Measurements from ENCODE around the gene EBI3.
"Not testable (repeated sequence)": the region's sequence is repeated elsewhere in the genome, so short reads cannot be mapped to it uniquely, and the experiment has no call there.

EBI3 gene

GRCh38 chr19:4278010-4278409 lies 48.7 kb downstream of the EBI3 start:
- DNase-seq (ENCODE audit: low read depth, low spot score), result no peak
- H3K4me3 ChIP-seq (ENCODE audit: low read depth, low read length), result no peak overlapping the region
- no peak for TF ChIP-seq CTCF (IDR thresholded peaks at IDR 0.05; ENCODE audit: low read depth, low read length)
- in situ Hi-C loops (cut with HindIII; ENCODE audit: low sequenced_read_pairs), result no loop called here

DNA sequence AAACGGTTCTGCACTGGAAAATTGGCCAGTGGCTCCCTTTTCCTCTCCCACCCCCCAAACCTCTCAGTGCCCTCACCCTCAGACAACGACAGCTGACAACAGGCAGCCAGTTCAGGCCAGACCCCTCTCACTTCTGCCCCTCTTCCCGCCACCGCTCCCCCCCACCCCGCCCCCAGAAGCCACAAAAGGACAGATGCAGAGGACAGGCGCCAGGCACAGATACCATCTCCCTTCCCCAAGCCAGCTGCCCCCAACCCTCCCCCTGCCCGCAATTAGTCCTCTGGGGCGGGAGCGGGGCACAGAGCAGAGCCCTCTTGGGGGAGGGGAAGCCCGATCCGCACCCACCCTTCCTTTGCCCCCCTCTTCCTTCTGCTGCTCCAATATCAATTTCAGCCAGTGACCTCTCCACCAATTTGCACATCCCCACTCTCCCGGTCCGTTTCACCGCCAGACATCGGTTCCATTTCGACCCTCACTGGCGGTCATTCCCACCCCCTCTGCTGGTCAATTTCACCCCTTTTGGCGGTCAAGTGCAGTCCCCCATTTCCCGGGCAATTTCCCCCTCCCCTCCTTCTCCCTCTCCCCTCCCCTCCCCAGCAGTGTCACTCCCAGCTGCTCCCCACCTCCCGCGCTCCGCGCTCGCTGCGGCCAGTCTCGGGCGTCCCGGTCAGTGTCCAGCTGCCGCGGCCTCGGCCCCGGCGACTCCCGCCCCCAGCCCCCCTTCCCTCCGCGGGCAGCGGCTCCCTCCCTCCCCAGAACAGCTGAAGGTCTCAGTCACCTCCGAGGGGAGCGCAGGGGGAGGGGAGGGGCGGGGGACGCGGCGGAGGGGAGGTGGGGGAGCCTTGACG lies 49.3 kb downstream of the EBI3 start, which contains the start of gene SHD:
Gene SHD (plus strand): TSS at position 848 of the 848 bp plus-strand sequence. CDS start 798 bp downstream, outside the sequence.
- DNase-seq (ENCODE audit: low read depth, low spot score), result no peak
- in situ Hi-C loops (cut with HindIII; ENCODE audit: low sequenced_read_pairs), result no loop called here
- H3K4me3 ChIP-seq (ENCODE audit: low read depth, low read length), result no peak within 1 kb of the TSS
- TF ChIP-seq CTCF (IDR thresholded peaks at IDR 0.05; ENCODE audit: low read depth, low read length), result no peak

DNA sequence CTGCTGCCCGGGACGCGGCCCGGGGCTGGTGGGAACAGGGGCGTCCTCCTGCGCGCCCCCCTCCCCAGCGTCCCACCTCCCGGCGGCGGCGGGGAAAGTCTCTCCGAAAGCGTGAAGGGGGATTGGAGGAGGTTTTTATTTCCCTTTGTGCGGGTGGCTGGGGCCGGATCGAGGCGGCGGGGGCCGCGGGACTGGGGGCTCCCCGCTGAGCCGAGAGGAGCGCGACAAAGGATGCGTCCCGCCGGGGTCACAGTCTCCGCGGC lies 49.9 kb downstream of the EBI3 start:
- no peak for TF ChIP-seq CTCF (IDR thresholded peaks at IDR 0.05; ENCODE audit: low read depth, low read length)
- in situ Hi-C loops (cut with HindIII; ENCODE audit: low sequenced_read_pairs), result no loop called here
- DNase-seq (ENCODE audit: low read depth, low spot score), result no peak
- no peak overlapping the region for H3K4me3 ChIP-seq (ENCODE audit: low read depth, low read length)

- DNase-seq (ENCODE audit: low read depth, low spot score), result no peak
- in situ Hi-C loops (cut with HindIII; ENCODE audit: low sequenced_read_pairs), result no loop called here
- no peak overlapping the region for H3K4me3 ChIP-seq (ENCODE audit: low read depth, low read length)
- no peak for TF ChIP-seq CTCF (IDR thresholded peaks at IDR 0.05; ENCODE audit: low read depth, low read length)
Measured at GRCh38 chr19:4279530-4280422, 50.5 kb downstream of the EBI3 start.

GRCh38 chr19:4284176-4284958 lies 55.0 kb downstream of the EBI3 start:
- H3K4me3 ChIP-seq (ENCODE audit: low read depth, low read length), result no peak overlapping the region
- TF ChIP-seq CTCF (IDR thresholded peaks at IDR 0.05; ENCODE audit: low read depth, low read length), result no peak
- in situ Hi-C loops (cut with HindIII; ENCODE audit: low sequenced_read_pairs), result no loop called here
- no peak for DNase-seq (ENCODE audit: low read depth, low spot score)

- H3K4me3 ChIP-seq (ENCODE audit: low read depth, low read length), result no peak overlapping the region
- no peak for TF ChIP-seq CTCF (IDR thresholded peaks at IDR 0.05; ENCODE audit: low read depth, low read length)
- no peak for DNase-seq (ENCODE audit: low read depth, low spot score)
- in situ Hi-C loops (cut with HindIII; ENCODE audit: low sequenced_read_pairs), result no loop called here
Measured at GRCh38 chr19:4284974-4285373, 55.7 kb downstream of the EBI3 start.

- DNase-seq (ENCODE audit: low read depth, low spot score); in situ Hi-C loops (cut with HindIII; ENCODE audit: low sequenced_read_pairs); H3K4me3 ChIP-seq (ENCODE audit: low read depth, low read length): not testable (repeated sequence)
Measured at GRCh38 chr19:4286141-4286540, 56.8 kb downstream of the EBI3 start.
